Body of pancreas (tissue), 4 donors: ENCODE data around the gene LRRC2. TPM values are rescaled to one million over a fixed set of nuclear protein-coding genes. Genes with fewer than 3 reads are reported as not detected.
A peak's percentile ranks its signal among the peaks of the same experiment; 100 is the strongest.
"Not testable (repeated sequence)": the region's sequence is repeated elsewhere in the genome, so short reads cannot be mapped to it uniquely, and the experiment has no call there.

ENCODE experiments used
- ATAC-seq: fragments of 150-250 bp; one replicate; pipeline ENCODE4 v1.9.1; 2016
- DNase-seq, 4 donors: peaks; one replicate each; pipeline ENCODE4 v3.0.0-alpha.2; 2019
- H3K27ac ChIP-seq, 4 donors: fragments of 200-600 bp; sonication (generic); 1 replicate in 3 of 4; 2 replicates in 1 of 4; pipeline versions ENCODE4 v1.5.1 to v1.6.1; 2016 to 2019; ENCODE audit warnings: mild to moderate bottlenecking in 1 of 4, mixed read lengths in 1 of 4, moderate library complexity in 1 of 4
- H3K27me3 ChIP-seq, 2 donors: fragments of 200-600 bp; sonication (generic); one replicate each; pipeline ENCODE4 v1.6.0; 2016; ENCODE audit warnings: mild to moderate bottlenecking in 1 of 2
- H3K36me3 ChIP-seq, 2 donors: fragments of 200-600 bp; sonication (generic); replicated peaks in 1 of 2; 2 replicates each; pipeline ENCODE4 v1.5.1; 2016; ENCODE audit warnings: low read depth in 2 of 2; ENCODE audit not compliant: insufficient read depth in 1 of 2
- H3K4me1 ChIP-seq: fragments of 200-600 bp; sonication (generic); one replicate; pipeline ENCODE4 v1.6.0; 2016
- H3K4me3 ChIP-seq, 2 donors: fragments of 200-600 bp; sonication (generic); 1 replicate in 1 of 2; 2 replicates in 1 of 2; pipeline ENCODE4 v1.5.1; 2016 to 2019
- H3K9me3 ChIP-seq, 3 donors: fragments of 200-600 bp; sonication (generic); 1 replicate in 2 of 3; 2 replicates in 1 of 3; pipeline ENCODE4 v1.5.1; 2016
- POLR2A ChIP-seq, 3 donors: fragments of 450-650 bp; IDR thresholded peaks; one replicate each; pipeline ENCODE4 v1.6.1; 2016; ENCODE audit warnings: antibody characterized with exemption in 3 of 3, mild to moderate bottlenecking in 2 of 3
- WGBS, 2 donors: methylation state at CpG; one replicate each; pipeline ENCODE4 v1.1.5; 2017; 5-methylcytosine and 5-hydroxymethylcytosine counted together
- intact Hi-C: fragments of 100-400 bp; cut with DNase I; formaldehyde crosslinking; loops from one replicate; pipeline ENCODE4 v1.15.1; 2023
- total RNA-seq, 2 donors: library from RNA; depleted of rRNA; stranded (reverse); fragments of >200 nt; gene quantifications; one replicate each; pipeline ENCODE4 v1.1.0, GENCODE V29; 2016
- TF ChIP-seq, protein P1 (sequence below), 7 experiments: fragments of 450-650 bp in 4 of 7; fragments of 200-600 bp in 3 of 7; sonication (generic) in 3 of 7; IDR thresholded peaks; one replicate each; pipeline ENCODE4 v1.5.1; 2016 to 2019; ENCODE audit warnings: antibody characterized with exemption in 7 of 7

LRRC2 gene
- total RNA-seq, 2 donors from 2014 or later = 1.8 to 2.3 TPM

DNA sequence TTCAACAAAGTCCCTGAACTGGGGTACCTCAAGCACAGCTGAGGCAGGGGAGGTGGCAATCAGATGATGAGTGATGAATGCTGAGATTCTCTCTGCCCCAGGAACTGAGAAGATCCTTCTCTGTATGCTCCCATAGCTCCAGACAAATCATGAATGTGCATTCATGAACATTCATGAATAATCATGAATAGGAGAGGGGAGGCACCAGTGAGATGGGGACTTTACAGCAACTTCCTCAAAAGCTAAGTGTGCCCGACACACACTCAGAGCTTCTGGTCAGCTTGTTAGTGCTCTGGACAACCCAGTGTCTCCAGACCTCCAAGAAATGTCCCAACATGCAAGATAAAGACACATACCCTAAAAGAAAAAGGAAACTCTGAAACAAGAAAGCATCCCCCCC lies 24.3 kb downstream of the LRRC2 start:
- ATAC-seq (no peak), DNase-seq (no peak)
- H3K9me3 ChIP-seq = no peaks in the 10 kb centered on the region
- no peaks in the 10 kb centered on the region for H3K36me3 ChIP-seq
- intact Hi-C loops = no loop called here
- 69 to 89% methylated on average over 1 of the region's 1 CpG for WGBS, 2 donors
- no peak overlapping the region for H3K4me3 ChIP-seq
- no peak overlapping the region for H3K27ac ChIP-seq
- no peak for TF ChIP-seq POLR2A (IDR thresholded peaks at IDR 0.05)
- TF ChIP-seq, protein P1, sequence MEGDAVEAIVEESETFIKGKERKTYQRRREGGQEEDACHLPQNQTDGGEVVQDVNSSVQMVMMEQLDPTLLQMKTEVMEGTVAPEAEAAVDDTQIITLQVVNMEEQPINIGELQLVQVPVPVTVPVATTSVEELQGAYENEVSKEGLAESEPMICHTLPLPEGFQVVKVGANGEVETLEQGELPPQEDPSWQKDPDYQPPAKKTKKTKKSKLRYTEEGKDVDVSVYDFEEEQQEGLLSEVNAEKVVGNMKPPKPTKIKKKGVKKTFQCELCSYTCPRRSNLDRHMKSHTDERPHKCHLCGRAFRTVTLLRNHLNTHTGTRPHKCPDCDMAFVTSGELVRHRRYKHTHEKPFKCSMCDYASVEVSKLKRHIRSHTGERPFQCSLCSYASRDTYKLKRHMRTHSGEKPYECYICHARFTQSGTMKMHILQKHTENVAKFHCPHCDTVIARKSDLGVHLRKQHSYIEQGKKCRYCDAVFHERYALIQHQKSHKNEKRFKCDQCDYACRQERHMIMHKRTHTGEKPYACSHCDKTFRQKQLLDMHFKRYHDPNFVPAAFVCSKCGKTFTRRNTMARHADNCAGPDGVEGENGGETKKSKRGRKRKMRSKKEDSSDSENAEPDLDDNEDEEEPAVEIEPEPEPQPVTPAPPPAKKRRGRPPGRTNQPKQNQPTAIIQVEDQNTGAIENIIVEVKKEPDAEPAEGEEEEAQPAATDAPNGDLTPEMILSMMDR (IDR thresholded peaks at IDR 0.05) = no peak
- no peaks in the 10 kb centered on the region for H3K27me3 ChIP-seq
- H3K4me1 ChIP-seq = no peaks in the 10 kb centered on the region

- no peaks in the 10 kb centered on the region for H3K4me1 ChIP-seq
- no peaks in the 10 kb centered on the region for H3K27me3 ChIP-seq
- H3K4me3 ChIP-seq = no peak overlapping the region
- intact Hi-C loops = no loop called here
- H3K36me3 ChIP-seq = no peaks in the 10 kb centered on the region
- H3K27ac ChIP-seq = no peak overlapping the region
- WGBS, 2 donors = 76 to 83% methylated on average over 4 of the region's 4 CpGs
- no peaks in the 10 kb centered on the region for H3K9me3 ChIP-seq
- DNase-seq = no peak
- TF ChIP-seq, protein P1 (IDR thresholded peaks at IDR 0.05) = no peak
- no peak for TF ChIP-seq POLR2A (IDR thresholded peaks at IDR 0.05)
- ATAC-seq = no peak
Measured at GRCh38 chr3:46540550-46540949, 25.6 kb downstream of the LRRC2 start.

GRCh38 chr3:46539443-46540005 lies 26.6 kb downstream of the LRRC2 start:
- whole genome bisulfite sequencing, 2 donors = 86 to 91% methylated on average over 9 of the region's 9 CpGs
- H3K27me3 ChIP-seq = no peaks in the 10 kb centered on the region
- H3K9me3 ChIP-seq = no peaks in the 10 kb centered on the region
- DNase-seq (no peak), ATAC-seq (no peak)
- H3K4me1 ChIP-seq = no peaks in the 10 kb centered on the region
- intact Hi-C loops = no loop called here
- no peak overlapping the region for H3K4me3 ChIP-seq
- peak overlapping the region in 1 of 4 donors; percentile 17 for H3K27ac ChIP-seq
- no peaks in the 10 kb centered on the region for H3K36me3 ChIP-seq
- TF ChIP-seq, protein P1 (IDR thresholded peaks at IDR 0.05) = no peak
- TF ChIP-seq POLR2A (IDR thresholded peaks at IDR 0.05) = no peak

GRCh38 chr3:46538803-46539442 lies 27.2 kb downstream of the LRRC2 start:
- H3K9me3 ChIP-seq = no peaks in the 10 kb centered on the region
- TF ChIP-seq, protein P1 (IDR thresholded peaks at IDR 0.05) = no peak
- no peak for TF ChIP-seq POLR2A (IDR thresholded peaks at IDR 0.05)
- intact Hi-C loops = no loop called here
- H3K27ac ChIP-seq = peak overlapping the region in 1 of 4 donors; percentile 38
- no peaks in the 10 kb centered on the region for H3K27me3 ChIP-seq
- DNase-seq = peak in 3 of 4 donors; percentile 32 to 66 (median 42)
- H3K4me1 ChIP-seq = no peaks in the 10 kb centered on the region
- ATAC-seq = no peak
- H3K4me3 ChIP-seq = no peak overlapping the region
- H3K36me3 ChIP-seq = no peaks in the 10 kb centered on the region
- 58 to 67% methylated on average over 14 of the region's 14 CpGs for WGBS, 2 donors

DNA sequence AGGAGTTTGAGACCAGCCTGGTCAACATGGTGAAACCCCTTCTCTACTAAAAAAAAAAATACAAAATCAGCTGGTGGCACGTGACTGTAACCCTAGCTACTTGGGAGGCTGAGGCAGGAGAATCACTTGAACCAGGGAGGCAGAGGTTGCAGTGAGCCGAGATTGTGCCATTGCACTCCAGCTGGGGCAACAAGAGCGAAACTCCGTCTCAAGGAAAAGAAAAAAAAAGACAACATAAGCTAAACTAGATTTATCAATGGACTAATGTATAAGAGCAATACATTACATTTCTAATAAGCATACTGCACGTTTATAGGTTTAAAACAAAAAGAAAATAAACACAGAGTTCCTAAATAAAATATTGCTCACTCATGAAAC lies 27.7 kb downstream of the LRRC2 start:
- DNase-seq, H3K36me3 ChIP-seq, H3K27ac ChIP-seq, intact Hi-C loops, H3K4me1 ChIP-seq, H3K9me3 ChIP-seq, H3K4me3 ChIP-seq, ATAC-seq, H3K27me3 ChIP-seq: not testable (repeated sequence)
- WGBS, 2 donors = 60 to 74% methylated on average over 5 of the region's 5 CpGs
